Measurements from ENCODE around the gene C2orf80.

DNA sequence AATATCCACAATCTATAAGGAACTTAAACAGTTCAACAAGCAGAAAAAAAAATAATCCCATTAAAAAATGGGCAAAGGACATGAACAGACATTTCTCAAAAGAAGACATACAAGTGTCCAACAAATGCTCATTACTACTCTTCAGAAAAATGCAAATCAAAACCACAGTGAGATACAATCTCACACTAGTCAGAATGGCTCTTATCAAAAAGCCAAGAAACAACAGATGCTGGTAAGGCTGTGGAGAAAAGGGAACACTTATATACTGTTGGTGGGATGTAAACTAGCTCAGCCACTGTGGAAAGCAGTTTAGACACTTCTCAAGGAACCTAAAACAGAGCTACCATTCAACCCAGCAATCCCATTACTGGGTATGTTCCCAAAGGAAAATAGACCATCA lies 36.7 kb downstream of the C2orf80 start:
- TF ChIP-seq CTCF (IDR thresholded peaks at IDR 0.05; ENCODE audit: low read length) (no peak), EZH2 (IDR thresholded peaks at IDR 0.05; ENCODE audit: borderline replicate concordance, low read length) (no peak)

All from OCI-LY1 (cell line).